Natural killer cell (primary cell): ENCODE measurements around the gene PRR12. TPM values are rescaled to one million over a fixed set of nuclear protein-coding genes. Genes with fewer than 3 reads are reported as not detected.

ENCODE experiments used
- ATAC-seq, 3 donors: fragments of 150-1000 bp in 2 of 3; fragments of 200-7000 bp in 1 of 3; cut with Tn5 transposase; 1 replicate in 1 of 3; 2 replicates in 2 of 3; pipeline ENCODE4 v1.10.0; 2021; ENCODE audit warnings: mild to moderate bottlenecking in 2 of 3, moderate library complexity in 2 of 3
- DNase-seq, 2 donors: peaks; one replicate each; pipeline versions ENCODE4 v3.0.0 to v3.0.0-alpha.2; 2013 to 2021; ENCODE audit warnings: mixed read lengths in 1 of 2
- H3K27ac ChIP-seq: one replicate; pipeline ENCODE4 v1.5.1; 2013; ENCODE audit warnings: mild to moderate bottlenecking, low read length
- H3K27me3 ChIP-seq: one replicate; pipeline ENCODE4 v1.6.1; 2013; ENCODE audit warnings: low read length; ENCODE audit not compliant: control insufficient read depth, insufficient read depth
- H3K36me3 ChIP-seq: one replicate; pipeline ENCODE4 v1.6.1; 2013; ENCODE audit warnings: low read length; ENCODE audit not compliant: control insufficient read depth, insufficient read depth
- H3K4me1 ChIP-seq: one replicate; pipeline ENCODE4 v1.6.1; 2013; ENCODE audit warnings: low read length; ENCODE audit not compliant: control insufficient read depth, insufficient read depth
- H3K4me3 ChIP-seq: one replicate; pipeline ENCODE4 v1.5.1; 2013; ENCODE audit warnings: low read length
- H3K9me3 ChIP-seq: one replicate; pipeline ENCODE4 v1.6.1; 2013; ENCODE audit warnings: low read length; ENCODE audit not compliant: control insufficient read depth, insufficient read depth
- H3K27ac Mint-ChIP-seq, 2 donors: one replicate each; pipeline ENCODE4 v1.8.0; 2022; ENCODE audit warnings: mild to moderate bottlenecking in 2 of 2, mixed read lengths in 2 of 2, moderate library complexity in 1 of 2
- H3K27me3 Mint-ChIP-seq, 2 donors: one replicate each; pipeline ENCODE4 v1.8.0; 2022; ENCODE audit warnings: low read depth in 2 of 2, mixed read lengths in 2 of 2
- H3K36me3 Mint-ChIP-seq: one replicate; pipeline ENCODE4 v1.8.0; 2022; ENCODE audit warnings: mixed read lengths
- H3K4me1 Mint-ChIP-seq, 2 donors: one replicate each; pipeline ENCODE4 v1.8.0; 2022; ENCODE audit warnings: mixed read lengths in 2 of 2
- H3K4me3 Mint-ChIP-seq: one replicate; pipeline ENCODE4 v1.8.0; 2022; ENCODE audit warnings: mild to moderate bottlenecking, moderate library complexity, mixed read lengths
- H3K9me3 Mint-ChIP-seq, 2 donors: one replicate each; pipeline ENCODE4 v1.8.0; 2022; ENCODE audit warnings: mixed read lengths in 2 of 2
- WGBS: methylation state at CpG from one replicate; pipeline ENCODE4 v1.1.7; 2013; ENCODE audit warnings: missing lambda C conversion rate; ENCODE audit not compliant: insufficient coverage; 5-methylcytosine and 5-hydroxymethylcytosine counted together
- intact Hi-C: fragments of 100-400 bp; cut with micrococcal nuclease; formaldehyde crosslinking; loops from one replicate; pipeline ENCODE4 v1.14.2; 2022
- total RNA-seq, 4 donors: library from RNA; stranded (reverse); fragments of 120-200 nt in 1 of 4; gene quantifications; one replicate each; pipeline versions ENCODE4 v1.2.3 to v1.2.4, GENCODE V29; 2013 to 2022
- TF ChIP-seq, protein P1 (sequence below): fragments of 200-600 bp; IDR thresholded peaks from one replicate; pipeline ENCODE4 v1.8.0; 2022; ENCODE audit warnings: antibody characterized with exemption

PRR12 gene
- total RNA-seq, 3 donors from 2014 or later (not counting 1 experiment from before 2014, with no cell fraction given) = 51.1 to 62.1 (median 56.0) TPM

DNA sequence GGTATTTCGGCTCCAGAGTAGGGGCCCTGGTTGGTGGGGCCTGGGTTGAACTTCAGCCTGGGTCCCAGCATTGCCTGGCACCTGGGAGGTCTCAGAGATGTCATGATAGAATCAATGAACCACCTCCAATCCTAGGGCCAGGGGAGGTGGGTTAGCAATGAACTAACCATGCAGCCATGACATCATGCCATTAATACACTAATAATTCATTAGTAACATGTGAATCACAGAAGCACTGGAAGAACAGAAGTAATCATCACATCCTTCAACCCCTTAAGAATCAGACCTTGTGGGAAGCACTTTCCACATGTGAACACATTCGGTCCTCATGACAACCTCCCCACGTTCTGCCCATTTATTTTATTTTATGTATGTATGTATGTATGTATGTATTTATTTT, 17.6 kb upstream of the PRR12 start:
- WGBS = 100% methylated on average over 1 of the region's 3 CpGs
- H3K36me3 Mint-ChIP-seq = no peaks in the 10 kb centered on the region
- TF ChIP-seq, protein P1, sequence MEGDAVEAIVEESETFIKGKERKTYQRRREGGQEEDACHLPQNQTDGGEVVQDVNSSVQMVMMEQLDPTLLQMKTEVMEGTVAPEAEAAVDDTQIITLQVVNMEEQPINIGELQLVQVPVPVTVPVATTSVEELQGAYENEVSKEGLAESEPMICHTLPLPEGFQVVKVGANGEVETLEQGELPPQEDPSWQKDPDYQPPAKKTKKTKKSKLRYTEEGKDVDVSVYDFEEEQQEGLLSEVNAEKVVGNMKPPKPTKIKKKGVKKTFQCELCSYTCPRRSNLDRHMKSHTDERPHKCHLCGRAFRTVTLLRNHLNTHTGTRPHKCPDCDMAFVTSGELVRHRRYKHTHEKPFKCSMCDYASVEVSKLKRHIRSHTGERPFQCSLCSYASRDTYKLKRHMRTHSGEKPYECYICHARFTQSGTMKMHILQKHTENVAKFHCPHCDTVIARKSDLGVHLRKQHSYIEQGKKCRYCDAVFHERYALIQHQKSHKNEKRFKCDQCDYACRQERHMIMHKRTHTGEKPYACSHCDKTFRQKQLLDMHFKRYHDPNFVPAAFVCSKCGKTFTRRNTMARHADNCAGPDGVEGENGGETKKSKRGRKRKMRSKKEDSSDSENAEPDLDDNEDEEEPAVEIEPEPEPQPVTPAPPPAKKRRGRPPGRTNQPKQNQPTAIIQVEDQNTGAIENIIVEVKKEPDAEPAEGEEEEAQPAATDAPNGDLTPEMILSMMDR = no peak
- Histone ChIP-seq H3K27ac (no peak overlapping the region), H3K4me3 (no peak overlapping the region), H3K4me1 (peaks cover 24% of the 10 kb centered on the region), H3K9me3 (no peaks in the 10 kb centered on the region), H3K27me3 (no peaks in the 10 kb centered on the region), H3K36me3 (peaks cover 18% of the 10 kb centered on the region)
- H3K4me3 Mint-ChIP-seq = no peak overlapping the region
- ATAC-seq (no peak), DNase-seq (no peak)
- H3K4me1 Mint-ChIP-seq = peaks cover 11 to 27% of the 10 kb centered on the region in 2 donors
- no peaks in the 10 kb centered on the region for H3K27me3 Mint-ChIP-seq
- intact Hi-C loops = no loop called here
- no peaks in the 10 kb centered on the region for H3K9me3 Mint-ChIP-seq
- H3K27ac Mint-ChIP-seq = peak overlapping the region in 1 of 2 donors; percentile 43

DNA sequence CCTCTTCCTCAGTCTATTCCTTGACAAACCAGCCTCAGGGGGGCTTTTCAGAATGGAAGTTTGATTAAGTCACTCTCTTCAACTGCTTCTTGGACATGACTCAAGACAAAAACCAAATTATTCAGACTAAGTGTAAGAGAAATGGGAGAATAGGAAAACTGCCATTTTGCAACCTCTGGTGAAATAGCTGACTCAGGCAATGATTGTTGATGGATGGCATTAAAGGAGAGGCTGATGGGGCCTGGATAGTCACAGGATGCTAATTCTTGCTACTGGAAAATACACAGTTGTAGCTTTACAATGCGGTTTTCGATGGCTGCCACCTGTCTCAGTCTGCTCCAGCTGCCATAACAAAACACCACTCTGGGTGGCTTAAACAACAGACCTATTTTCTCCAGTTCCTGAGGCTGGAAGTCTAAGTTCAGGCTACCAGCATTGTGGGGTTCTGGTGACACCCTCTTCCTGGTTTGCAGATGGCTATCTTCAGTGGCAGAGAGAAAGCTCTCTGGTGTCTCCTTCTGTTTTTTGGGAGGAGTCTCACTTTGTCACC, 16.7 kb upstream of the PRR12 start:
- no peak for ATAC-seq
- TF ChIP-seq, protein P1 = no peak
- 96% methylated on average over 2 of the region's 2 CpGs for WGBS
- peaks cover 18% of the 10 kb centered on the region for H3K36me3 ChIP-seq
- Mint-ChIP-seq H3K27me3 (no peaks in the 10 kb centered on the region), H3K36me3 (no peaks in the 10 kb centered on the region), H3K4me1 (peaks cover 13 to 27% of the 10 kb centered on the region in 2 donors), H3K9me3 (no peaks in the 10 kb centered on the region), H3K4me3 (no peak overlapping the region), H3K27ac (no peak overlapping the region)
- no peak overlapping the region for H3K27ac ChIP-seq
- H3K4me1 ChIP-seq = peaks cover 15% of the 10 kb centered on the region
- no peak overlapping the region for H3K4me3 ChIP-seq
- intact Hi-C loops = no loop called here
- no peaks in the 10 kb centered on the region for H3K9me3 ChIP-seq
- no peaks in the 10 kb centered on the region for H3K27me3 ChIP-seq
- no peak for DNase-seq

- Mint-ChIP-seq H3K27me3 (no peaks in the 10 kb centered on the region), H3K4me1 (peaks cover 21 to 32% of the 10 kb centered on the region in 2 donors), H3K36me3 (no peaks in the 10 kb centered on the region), H3K4me3 (peak overlapping the region; percentile 96), H3K9me3 (no peaks in the 10 kb centered on the region), H3K27ac (peak overlapping the region in 1 of 2 donors; percentile 89)
- H3K9me3 ChIP-seq = no peaks in the 10 kb centered on the region
- no peaks in the 10 kb centered on the region for H3K27me3 ChIP-seq
- intact Hi-C loops = no loop called here
- peaks cover 14% of the 10 kb centered on the region for H3K4me1 ChIP-seq
- DNase-seq (no peak), ATAC-seq (no peak)
- no peak overlapping the region for H3K4me3 ChIP-seq
- 79% methylated on average over 4 of the region's 4 CpGs for WGBS
- H3K27ac ChIP-seq = no peak overlapping the region
- TF ChIP-seq, protein P1 = no peak
- H3K36me3 ChIP-seq = peaks cover 13% of the 10 kb centered on the region
These were observed 11.8 kb upstream of the PRR12 start for GRCh38 chr19:49579193-49579592.

DNA sequence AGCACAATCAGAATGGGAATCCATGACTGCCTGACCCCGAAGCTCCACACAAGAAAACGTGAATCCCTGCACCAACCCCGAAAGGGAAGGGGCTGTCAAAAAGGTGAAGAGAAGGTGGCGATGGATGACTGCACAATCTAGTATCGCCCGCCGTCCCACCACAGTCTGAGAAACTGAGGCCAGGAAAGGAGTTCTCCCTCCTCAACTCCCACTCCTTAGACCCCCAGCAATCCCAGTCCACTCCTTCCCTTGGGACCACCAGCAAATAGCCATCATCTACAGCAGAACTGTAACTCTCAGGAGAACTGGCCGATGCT, 11.1 kb upstream of the PRR12 start:
- no peak for ATAC-seq
- H3K9me3 ChIP-seq = no peaks in the 10 kb centered on the region
- intact Hi-C loops = loop anchor here (2.0 kb wide), 1 partner anchor 61 kb away; the partner anchor contains the start of gene RRAS
- WGBS = 2% methylated on average over 8 of the region's 8 CpGs
- no peaks in the 10 kb centered on the region for H3K27me3 Mint-ChIP-seq
- H3K4me1 ChIP-seq = peaks cover 14% of the 10 kb centered on the region
- H3K4me1 Mint-ChIP-seq = peaks cover 21 to 32% of the 10 kb centered on the region in 2 donors
- peak overlapping the region; percentile 45 for H3K27ac ChIP-seq
- peak overlapping the region; percentile 96 for H3K4me3 Mint-ChIP-seq
- TF ChIP-seq, protein P1 = no peak
- H3K9me3 Mint-ChIP-seq = no peaks in the 10 kb centered on the region
- H3K4me3 ChIP-seq = peak overlapping the region; percentile 61
- no peak for DNase-seq
- H3K36me3 ChIP-seq = peaks cover 9% of the 10 kb centered on the region
- H3K36me3 Mint-ChIP-seq = no peaks in the 10 kb centered on the region
- H3K27me3 ChIP-seq = no peaks in the 10 kb centered on the region
- H3K27ac Mint-ChIP-seq = peak overlapping the region; percentile 89 to 92
